GM19467 (cell line): ENCODE measurements around the gene FAM83C.
"Not testable (repeated sequence)": the region's sequence is repeated elsewhere in the genome, so short reads cannot be mapped to it uniquely, and the experiment has no call there.

Source experiments
- ATAC-seq: cut with Tn5 transposase; IDR thresholded peaks from one replicate; pipeline ENCODE4 v1.9.1; 2021; ENCODE audit warnings: mild to moderate bottlenecking, moderate library complexity; ENCODE audit not compliant: unreplicated experiment

FAM83C gene

GRCh38 chr20:35269055-35269781 lies 23.0 kb downstream of the FAM83C start:
- ATAC-seq = no peak

GRCh38 chr20:35267092-35267491 lies 25.1 kb downstream of the FAM83C start:
- ATAC-seq = no peak

- no peak for ATAC-seq
Measured at GRCh38 chr20:35264755-35265154, 27.5 kb downstream of the FAM83C start.

- ATAC-seq = no peak
Measured at GRCh38 chr20:35263532-35264341, 28.5 kb downstream of the FAM83C start.

GRCh38 chr20:35262731-35263531 lies 29.3 kb downstream of the FAM83C start:
- not testable (repeated sequence) for ATAC-seq

- not testable (repeated sequence) for ATAC-seq
Measured at GRCh38 chr20:35262321-35262720, 29.9 kb downstream of the FAM83C start.

- no peak for ATAC-seq
Measured at GRCh38 chr20:35260426-35260825, 31.8 kb downstream of the FAM83C start.

- ATAC-seq = no peak
Measured at GRCh38 chr20:35257175-35257909, 34.9 kb downstream of the FAM83C start.

GRCh38 chr20:35254448-35254999 lies 37.7 kb downstream of the FAM83C start:
- ATAC-seq = no peak

GRCh38 chr20:35253010-35253409 lies 39.2 kb downstream of the FAM83C start:
- ATAC-seq = no peak

GRCh38 chr20:35252598-35252997 lies 39.6 kb downstream of the FAM83C start:
- not testable (repeated sequence) for ATAC-seq

GRCh38 chr20:35252037-35252461 lies 40.2 kb downstream of the FAM83C start:
- ATAC-seq = no peak

GRCh38 chr20:35251613-35251940 lies 40.6 kb downstream of the FAM83C start:
- no peak for ATAC-seq

- no peak for ATAC-seq
Measured at GRCh38 chr20:35248641-35249475, 43.4 kb downstream of the FAM83C start.

GRCh38 chr20:35246723-35247122 lies 45.5 kb downstream of the FAM83C start:
- no peak for ATAC-seq

- no peak for ATAC-seq
Measured at GRCh38 chr20:35243986-35244385, 48.2 kb downstream of the FAM83C start.

GRCh38 chr20:35243317-35243716 lies 48.9 kb downstream of the FAM83C start:
- ATAC-seq = no peak

- ATAC-seq = no peak
Measured at GRCh38 chr20:35240811-35241293, 51.4 kb downstream of the FAM83C start.

GRCh38 chr20:35240083-35240810 lies 52.0 kb downstream of the FAM83C start:
- no peak for ATAC-seq
